Lower lobe of right lung (tissue), 2 donors: Measurements from ENCODE around the gene DKK3. TPM values are rescaled to one million over a fixed set of nuclear protein-coding genes. Genes with fewer than 3 reads are reported as not detected.

Experiments used
- ATAC-seq, 2 donors: fragments of 200-7000 bp; cut with Tn5 transposase; one replicate each; pipeline ENCODE4 v1.9.1; 2020 to 2022; ENCODE audit warnings: mild to moderate bottlenecking in 2 of 2, moderate library complexity in 2 of 2
- DNase-seq: peaks from one replicate; pipeline ENCODE4 v3.0.0-alpha.2; 2020
- H3K27ac ChIP-seq: fragments of 200-600 bp; one replicate; pipeline ENCODE4 v1.8.0; 2022
- H3K27me3 ChIP-seq: fragments of 200-600 bp; one replicate; pipeline ENCODE4 v1.8.0; 2022; ENCODE audit warnings: low read depth
- H3K36me3 ChIP-seq: fragments of 200-600 bp; one replicate; pipeline ENCODE4 v1.8.0; 2022; ENCODE audit warnings: mild to moderate bottlenecking
- H3K4me1 ChIP-seq: fragments of 200-600 bp; one replicate; pipeline ENCODE4 v1.8.0; 2022
- H3K4me3 ChIP-seq: fragments of 200-600 bp; one replicate; pipeline ENCODE4 v1.8.0; 2022; ENCODE audit warnings: mild to moderate bottlenecking
- H3K9me3 ChIP-seq: fragments of 200-600 bp; one replicate; pipeline ENCODE4 v1.8.0; 2022
- CTCF ChIP-seq: fragments of 200-600 bp; IDR thresholded peaks from one replicate; pipeline ENCODE4 v1.8.0; 2022; ENCODE audit warnings: antibody characterized with exemption, mild to moderate bottlenecking
- intact Hi-C: fragments of 100-400 bp; cut with DNase I; formaldehyde crosslinking; loops from one replicate; pipeline ENCODE4 v1.11.0; 2022
- total RNA-seq: library from RNA; stranded (reverse); fragmentation: NEBNext Ultra II Directional; extraction: Animal tissue kit (Norgen Biotek cat#: 25700); gene quantifications from one replicate; pipeline ENCODE4 v1.2.1, GENCODE V29; 2021
- donor health status: DM: no; HTN: yes; CAD: no; lungs with severe emphysema.

The DKK3 gene
- total RNA-seq, 1 donor from 2014 or later: 111 TPM

GRCh38 chr11:11937957-11938356 is 70.5 kb downstream of the DKK3 start:
- Histone ChIP-seq H3K36me3 (peaks cover 90% of the 10 kb centered on the region), H3K9me3 (no peaks in the 10 kb centered on the region), H3K4me3 (no peak overlapping the region), H3K27ac (no peak overlapping the region), H3K4me1 (no peaks in the 10 kb centered on the region), H3K27me3 (no peaks in the 10 kb centered on the region)
- intact Hi-C loops: no loop called here
- DNase-seq (no peak), ATAC-seq (no peak)
- TF ChIP-seq CTCF: no peak

GRCh38 chr11:11937433-11937832 is 71.0 kb downstream of the DKK3 start:
- Histone ChIP-seq H3K27ac (no peak overlapping the region), H3K27me3 (no peaks in the 10 kb centered on the region), H3K36me3 (peaks cover 88% of the 10 kb centered on the region), H3K9me3 (no peaks in the 10 kb centered on the region), H3K4me3 (no peak overlapping the region), H3K4me1 (no peaks in the 10 kb centered on the region)
- intact Hi-C loops: no loop called here
- no peak for TF ChIP-seq CTCF
- ATAC-seq (no peak), DNase-seq (no peak)

GRCh38 chr11:11935536-11935935 is 72.9 kb downstream of the DKK3 start:
- H3K36me3 ChIP-seq: peaks cover 77% of the 10 kb centered on the region

GRCh38 chr11:11931461-11932055 is 76.9 kb downstream of the DKK3 start:
- peak; percentile 65 for TF ChIP-seq CTCF
- H3K27me3 ChIP-seq: no peaks in the 10 kb centered on the region
- no peak overlapping the region for H3K4me3 ChIP-seq
- ATAC-seq (peak; percentile 54 to 70), DNase-seq (no peak)
- intact Hi-C loops: no loop called here
- no peak overlapping the region for H3K27ac ChIP-seq
- H3K36me3 ChIP-seq: peaks cover 55% of the 10 kb centered on the region
- H3K9me3 ChIP-seq: no peaks in the 10 kb centered on the region
- H3K4me1 ChIP-seq: no peaks in the 10 kb centered on the region

More at GRCh38 chr11:11935536-11935935, 72.9 kb downstream of the DKK3 start:
- DNase-seq: no peak
- Histone ChIP-seq H3K27me3 (no peaks in the 10 kb centered on the region), H3K9me3 (no peaks in the 10 kb centered on the region), H3K4me1 (no peaks in the 10 kb centered on the region), H3K4me3 (no peak overlapping the region), H3K27ac (no peak overlapping the region)
- TF ChIP-seq CTCF: no peak
- no peak for ATAC-seq
- intact Hi-C loops: no loop called here

- Histone ChIP-seq H3K4me3 (no peak overlapping the region), H3K27ac (no peak overlapping the region), H3K36me3 (peaks cover 50% of the 10 kb centered on the region), H3K4me1 (no peaks in the 10 kb centered on the region), H3K27me3 (no peaks in the 10 kb centered on the region), H3K9me3 (no peaks in the 10 kb centered on the region)
- ATAC-seq: no peak
- no peak for TF ChIP-seq CTCF
- no peak for DNase-seq
- intact Hi-C loops: no loop called here
Observed at GRCh38 chr11:11929920-11930319, 78.5 kb downstream of the DKK3 start.
